GM19240 (cell line): ENCODE data around the gene SH3TC1.

Experiments
- DNase-seq: peaks from one replicate; pipeline ENCODE4 v3.0.0; 2011; ENCODE audit warnings: low spot score; ENCODE audit not compliant: insufficient read length

The SH3TC1 gene

GRCh38 chr4:8213121-8213520, 14.0 kb downstream of the SH3TC1 start:
- no peak for DNase-seq

DNA sequence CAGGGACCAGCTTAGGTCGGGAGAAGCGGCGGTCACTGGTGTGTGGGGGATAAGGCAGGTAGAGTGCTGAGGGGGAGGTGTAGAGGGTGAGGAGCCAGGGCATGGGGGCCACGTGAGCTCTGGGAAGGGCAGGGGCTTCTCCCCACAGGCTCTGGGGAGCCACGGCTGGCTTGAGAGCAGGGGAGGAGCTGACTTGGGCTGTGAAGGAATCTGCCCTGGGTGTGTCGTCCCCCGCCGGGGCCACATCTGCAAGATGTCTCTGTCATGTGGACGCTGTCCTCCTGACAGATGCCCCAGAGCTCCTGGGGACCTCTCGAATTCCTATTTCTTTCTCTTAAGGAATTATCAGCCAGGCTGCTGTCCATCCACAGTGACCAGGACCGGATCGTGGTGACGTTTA, 15.0 kb downstream of the SH3TC1 start:
- DNase-seq: no peak

DNA sequence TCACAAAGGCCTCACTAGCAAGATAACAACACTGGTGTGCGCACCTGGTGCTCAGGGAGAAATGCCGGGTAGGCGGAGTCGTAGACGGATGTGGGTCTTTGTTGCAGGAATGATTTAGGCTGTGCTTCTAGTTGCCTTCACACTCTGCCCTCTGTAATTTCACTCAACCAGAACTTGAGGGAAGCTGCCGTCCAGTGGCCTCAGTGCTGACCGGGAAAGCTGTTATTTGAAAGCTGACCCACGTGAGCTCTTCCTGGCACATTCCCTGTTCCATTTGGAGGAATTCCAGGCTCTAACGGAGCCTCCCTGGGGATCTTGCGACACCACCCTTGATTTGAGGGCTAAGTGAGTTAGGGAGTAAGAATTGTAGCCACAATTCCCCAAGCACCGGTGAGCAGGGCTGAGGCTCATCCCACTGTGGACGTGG, 15.9 kb downstream of the SH3TC1 start:
- DNase-seq: no peak

GRCh38 chr4:8215641-8216442, 16.8 kb downstream of the SH3TC1 start:
- DNase-seq: no peak

GRCh38 chr4:8216443-8217245, 17.6 kb downstream of the SH3TC1 start:
- DNase-seq: no peak

DNA sequence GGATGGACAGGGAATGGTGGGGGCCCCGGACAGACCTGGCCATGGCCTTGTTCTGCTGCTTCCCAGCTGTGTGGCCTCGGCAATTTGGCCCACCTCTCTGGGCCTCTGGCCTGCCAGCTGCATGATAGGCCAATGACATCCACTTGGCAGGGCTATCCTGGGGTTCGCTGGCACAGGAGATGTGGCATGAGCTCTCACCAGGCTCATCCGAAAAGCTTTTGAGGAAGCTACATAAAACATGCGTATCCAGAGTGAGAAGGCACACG, 18.1 kb downstream of the SH3TC1 start:
- no peak for DNase-seq

DNA sequence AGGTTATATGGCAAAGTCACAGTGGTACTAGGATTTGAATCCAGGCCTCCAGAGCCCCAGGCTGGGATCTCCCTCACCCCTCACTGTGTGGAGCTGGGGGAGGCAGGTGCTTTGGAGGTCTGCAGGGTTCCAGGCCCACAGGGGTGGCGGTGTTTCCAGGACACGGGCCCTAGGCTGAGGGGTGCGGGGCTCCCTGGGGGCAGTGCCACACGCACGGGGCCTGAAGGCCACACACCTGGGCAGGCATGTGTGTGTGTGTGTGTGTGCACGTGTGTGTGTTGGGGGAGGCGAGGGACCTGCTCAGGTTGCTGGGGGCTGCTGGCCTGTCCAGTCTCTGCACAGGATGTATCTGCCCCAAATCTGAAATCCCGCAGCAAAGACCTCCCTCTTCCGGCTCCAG, 18.8 kb downstream of the SH3TC1 start:
- no peak for DNase-seq

GRCh38 chr4:8218371-8219031, 19.4 kb downstream of the SH3TC1 start:
- DNase-seq: no peak

DNA sequence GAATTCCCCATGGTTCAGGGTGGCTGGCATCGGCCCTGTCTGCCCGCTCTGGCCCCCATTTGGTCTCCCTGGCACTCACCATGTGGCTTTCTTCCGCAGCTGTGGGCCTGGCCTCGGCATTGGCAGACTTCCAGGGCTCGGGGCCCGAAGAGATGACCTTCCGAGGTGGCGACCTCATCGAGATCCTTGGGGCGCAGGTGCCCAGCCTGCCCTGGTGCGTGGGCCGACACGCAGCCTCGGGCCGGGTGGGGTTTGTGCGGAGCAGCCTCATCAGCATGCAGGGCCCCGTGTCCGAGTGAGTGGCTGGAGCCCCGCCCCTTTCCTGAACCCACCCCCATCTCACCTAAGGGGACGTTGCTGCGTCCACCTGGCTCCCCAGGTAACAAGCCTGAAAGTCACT, 20.1 kb downstream of the SH3TC1 start:
- DNase-seq: no peak

- DNase-seq: no peak
These were observed 21.8 kb downstream of the SH3TC1 start for GRCh38 chr4:8220661-8221450.

DNA sequence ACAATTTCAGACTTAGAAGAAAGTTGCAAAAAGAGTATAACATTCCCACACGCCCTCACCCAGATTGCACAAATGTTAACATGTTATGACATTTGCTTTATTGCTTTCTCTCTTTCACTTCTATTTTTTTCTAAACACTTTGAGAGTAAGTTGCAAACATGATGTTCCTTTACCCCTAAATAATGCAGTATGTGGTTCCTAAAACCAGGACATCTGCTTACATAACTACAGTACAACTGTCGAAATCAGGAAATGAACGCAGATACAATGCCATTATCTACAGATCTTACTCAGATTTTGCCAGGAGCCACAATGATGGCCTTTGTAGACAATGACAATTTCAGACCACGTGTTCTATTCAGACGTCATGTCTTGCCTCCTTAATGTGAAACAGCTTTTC, 22.4 kb downstream of the SH3TC1 start:
- DNase-seq: no peak

GRCh38 chr4:8221985-8222384, 22.9 kb downstream of the SH3TC1 start:
- no peak for DNase-seq

DNA sequence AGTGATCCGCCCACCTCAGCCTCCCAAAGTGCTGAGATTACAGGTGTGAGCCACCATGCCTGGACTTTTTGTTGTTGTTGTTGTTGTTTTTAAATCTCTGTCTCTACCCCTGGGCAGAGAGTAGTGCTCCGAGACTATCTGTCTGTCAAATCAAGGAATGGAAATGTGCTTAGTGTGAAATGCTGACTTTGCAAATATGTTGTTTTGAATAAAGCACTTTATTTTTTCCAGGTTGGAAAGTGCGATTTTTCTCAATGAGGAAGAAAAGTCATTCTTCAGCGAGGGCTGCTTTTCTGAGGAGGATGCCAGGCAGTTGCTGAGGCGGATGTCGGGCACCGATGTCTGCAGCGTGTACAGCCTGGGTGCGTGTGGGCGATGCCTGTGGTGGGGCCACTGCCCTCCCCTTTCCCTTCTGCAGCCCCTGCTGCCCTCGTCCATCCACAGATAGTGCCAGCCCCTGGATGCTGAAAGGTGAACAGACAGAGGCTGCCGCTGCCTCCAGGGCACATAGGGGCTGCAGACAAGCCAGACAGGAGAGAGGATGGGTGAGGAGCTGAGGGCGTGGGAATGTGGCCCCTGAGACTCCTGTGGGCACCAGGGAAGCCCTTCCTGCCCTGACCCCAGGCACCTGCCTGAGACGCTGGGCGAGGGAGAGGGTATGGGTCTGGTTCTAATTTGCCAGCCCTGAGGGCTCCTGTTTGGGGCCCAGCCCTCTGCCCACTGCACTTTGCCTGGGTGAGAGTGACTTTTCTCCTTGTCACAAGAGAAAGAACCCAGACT, 23.7 kb downstream of the SH3TC1 start:
- no peak for DNase-seq

DNA sequence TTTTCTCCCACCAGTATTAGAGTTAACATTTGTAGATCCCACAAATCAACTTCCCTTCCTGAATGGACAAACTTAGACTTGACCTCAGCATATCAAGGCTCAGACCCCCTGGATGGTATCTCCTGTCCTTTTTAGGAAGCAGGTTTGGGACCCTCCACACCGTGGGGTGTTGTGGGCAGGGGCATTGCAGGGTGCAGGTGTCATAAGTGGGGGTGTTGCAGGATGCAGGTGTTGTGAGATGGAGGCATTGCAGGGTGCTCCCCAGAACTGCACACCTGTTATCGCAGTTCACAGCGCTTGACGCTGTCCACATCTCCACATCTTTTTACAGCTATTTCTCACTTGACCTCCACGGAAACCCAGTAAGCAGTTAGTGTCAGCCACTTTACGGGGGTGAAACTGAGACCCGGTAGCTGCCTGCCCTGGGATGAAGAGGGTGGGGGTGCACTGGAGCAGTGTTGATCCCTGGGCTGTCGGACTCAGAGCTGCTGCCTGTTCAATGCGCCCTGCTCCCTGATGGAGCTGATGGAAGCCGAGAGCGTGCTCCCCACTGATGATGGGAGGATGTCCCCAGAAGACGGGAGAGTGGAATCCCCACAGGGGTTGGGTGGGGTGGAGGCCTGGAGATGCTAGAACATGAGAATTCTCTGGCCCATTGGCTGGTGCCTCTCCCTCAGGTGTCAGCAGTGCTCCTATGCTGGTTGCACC, 25.3 kb downstream of the SH3TC1 start:
- no peak for DNase-seq

DNA sequence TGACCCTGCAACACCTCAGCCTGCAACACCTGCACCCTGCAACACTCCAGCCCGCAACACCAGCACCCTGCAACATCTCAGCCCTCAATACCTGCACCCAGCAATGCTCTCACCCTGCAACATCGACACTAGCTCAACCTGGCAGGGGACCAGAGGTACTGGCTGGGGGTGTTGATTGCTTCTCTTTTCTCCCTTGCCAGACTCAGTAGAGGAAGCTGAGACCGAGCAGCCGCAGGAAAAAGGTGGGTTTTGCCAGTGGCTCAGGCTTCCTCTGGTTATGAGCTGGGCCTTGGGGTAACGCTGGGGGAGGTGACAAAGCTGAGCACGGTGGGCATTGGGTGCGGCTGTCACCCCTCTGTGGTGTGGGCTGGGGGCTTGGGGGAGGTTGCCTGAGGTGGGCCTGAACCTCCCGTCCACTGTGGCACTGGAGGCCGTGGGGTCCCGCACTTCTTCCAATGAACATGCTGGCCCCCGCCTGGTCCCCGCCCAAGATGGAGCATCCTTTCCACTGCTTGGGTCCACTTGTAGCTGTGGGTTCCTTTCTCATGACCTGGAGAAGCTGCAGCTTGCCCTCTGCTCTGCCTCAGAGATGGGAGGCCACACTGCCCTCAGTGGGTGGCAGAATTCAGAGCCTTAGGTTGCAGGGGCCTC, 26.0 kb downstream of the SH3TC1 start:
- no peak for DNase-seq

GRCh38 chr4:8225706-8226443, 26.8 kb downstream of the SH3TC1 start:
- no peak for DNase-seq

DNA sequence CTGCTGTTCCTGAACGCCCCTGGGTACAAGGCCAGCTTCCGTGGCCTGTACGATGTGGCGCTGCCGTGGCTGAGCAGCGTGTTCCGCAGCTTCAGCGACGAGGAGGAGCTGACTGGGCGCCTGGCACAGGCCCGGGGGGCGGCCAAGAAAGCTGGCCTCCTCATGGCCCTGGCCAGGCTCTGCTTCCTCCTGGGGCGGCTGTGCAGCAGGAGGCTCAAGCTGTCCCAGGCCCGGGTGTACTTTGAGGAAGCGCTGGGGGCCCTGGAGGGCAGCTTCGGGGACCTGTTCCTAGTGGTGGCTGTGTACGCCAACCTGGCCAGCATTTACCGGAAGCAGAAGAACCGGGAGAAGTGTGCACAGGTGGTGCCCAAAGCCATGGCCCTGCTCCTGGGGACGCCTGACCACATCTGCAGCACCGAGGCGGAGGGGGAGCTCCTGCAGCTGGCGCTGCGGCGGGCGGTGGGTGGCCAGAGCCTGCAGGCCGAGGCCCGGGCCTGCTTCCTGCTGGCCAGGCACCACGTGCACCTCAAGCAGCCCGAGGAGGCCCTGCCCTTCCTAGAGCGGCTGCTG, 28.2 kb downstream of the SH3TC1 start:
- DNase-seq: no peak

GRCh38 chr4:8227771-8228318, 28.8 kb downstream of the SH3TC1 start:
- DNase-seq: no peak
